ENCODE data around the gene COL5A1. TPM values are rescaled to one million over a fixed set of nuclear protein-coding genes. Genes with fewer than 3 reads are reported as not detected.
A peak's percentile ranks its signal among the peaks of the same experiment; 100 is the strongest.

The COL5A1 gene
- total RNA-seq, 1 experiment from 2014 or later, result 9.5 TPM

DNA sequence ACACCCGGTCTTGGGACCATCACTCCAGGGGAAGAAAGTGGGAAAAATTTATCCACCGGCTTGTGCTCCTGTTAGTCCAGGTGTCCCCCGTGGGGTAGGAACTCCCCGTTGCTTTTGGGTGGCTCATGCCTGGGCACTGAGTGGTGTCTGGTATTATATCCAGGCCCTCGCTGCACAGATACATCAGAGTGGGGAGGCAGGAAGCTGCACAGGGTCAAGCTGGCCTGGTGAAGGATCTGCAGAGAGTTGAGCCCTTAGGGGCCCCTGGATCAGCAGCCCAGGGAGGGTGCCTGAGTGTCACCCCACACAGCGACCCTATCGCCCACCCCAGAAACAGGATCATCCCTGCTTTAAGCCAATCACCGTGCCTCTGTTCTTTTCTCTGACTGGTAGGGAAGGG lies 24.4 kb upstream of the COL5A1 start:
- Histone ChIP-seq H3K79me2 (ENCODE audit: insufficient read depth, low read length) (no peaks in the 10 kb centered on the region), H3K9me3 (ENCODE audit: control insufficient read depth, low read depth, low read length) (no peaks in the 10 kb centered on the region), H2BK12ac (ENCODE audit: insufficient read length, low read depth, low read length) (no peak overlapping the region), H3K23me2 (ENCODE audit: insufficient read length, low read depth, low read length, poor library complexity, severe bottlenecking) (peaks cover 3% of the 10 kb centered on the region), H3K23ac (ENCODE audit: insufficient read length, low read depth, low read length) (no peak overlapping the region), H3K14ac (ENCODE audit: insufficient read depth, low read length) (no peak overlapping the region), H4K20me1 (ENCODE audit: control insufficient read depth, insufficient read depth, insufficient read length) (no peaks in the 10 kb centered on the region), H3K4me2 (ENCODE audit: insufficient read depth, insufficient read length, low read length) (no peak overlapping the region), H3K18ac (ENCODE audit: insufficient read length, low read depth, low read length) (no peak overlapping the region), H3K27ac (ENCODE audit: insufficient read length, low read depth, low read length) (no peak overlapping the region), H2BK20ac (ENCODE audit: low read depth, low read length, poor library complexity, severe bottlenecking) (no peak overlapping the region), H2BK15ac (ENCODE audit: low read depth, low read length) (no peak overlapping the region), H3T11ph (ENCODE audit: low read length) (no peak overlapping the region), H2BK5ac (ENCODE audit: insufficient read length, low read length) (no peak overlapping the region), H4K5ac (ENCODE audit: insufficient read length, low read depth, low read length) (no peak overlapping the region), H3K4me1 (ENCODE audit: insufficient read depth, low read length) (no peaks in the 10 kb centered on the region; the same call in 1 of the 2 replicates), H4K91ac (ENCODE audit: insufficient read length, low read depth, low read length) (no peak overlapping the region), H3K4ac (ENCODE audit: low read depth, low read length) (no peak overlapping the region), H3K56ac (ENCODE audit: insufficient read length, low read depth, low read length) (no peak overlapping the region), H2AK5ac (ENCODE audit: insufficient read length, low read length) (no peak overlapping the region), H2AFZ (ENCODE audit: low read length) (no peak overlapping the region), H3K9ac (ENCODE audit: extremely low read depth, insufficient read length, low read length) (no peak overlapping the region), H3K79me1 (ENCODE audit: insufficient read depth, low read depth, low read length, poor library complexity, severe bottlenecking) (no peaks in the 10 kb centered on the region), H2BK120ac (ENCODE audit: low read depth, low read length, poor library complexity, severe bottlenecking) (no peak overlapping the region), H3K27me3 (ENCODE audit: insufficient read depth, low read length) (no peaks in the 10 kb centered on the region), H4K8ac (replicated peaks; ENCODE audit: insufficient read length, low read depth, low read length) (no peak overlapping the region)
- peaks cover 7 to 13% of the 10 kb centered on the region in 2 experiments; a peak in 3 of 4 replicates for H3K4me1 Mint-ChIP-seq
- TF ChIP-seq, protein P1, sequence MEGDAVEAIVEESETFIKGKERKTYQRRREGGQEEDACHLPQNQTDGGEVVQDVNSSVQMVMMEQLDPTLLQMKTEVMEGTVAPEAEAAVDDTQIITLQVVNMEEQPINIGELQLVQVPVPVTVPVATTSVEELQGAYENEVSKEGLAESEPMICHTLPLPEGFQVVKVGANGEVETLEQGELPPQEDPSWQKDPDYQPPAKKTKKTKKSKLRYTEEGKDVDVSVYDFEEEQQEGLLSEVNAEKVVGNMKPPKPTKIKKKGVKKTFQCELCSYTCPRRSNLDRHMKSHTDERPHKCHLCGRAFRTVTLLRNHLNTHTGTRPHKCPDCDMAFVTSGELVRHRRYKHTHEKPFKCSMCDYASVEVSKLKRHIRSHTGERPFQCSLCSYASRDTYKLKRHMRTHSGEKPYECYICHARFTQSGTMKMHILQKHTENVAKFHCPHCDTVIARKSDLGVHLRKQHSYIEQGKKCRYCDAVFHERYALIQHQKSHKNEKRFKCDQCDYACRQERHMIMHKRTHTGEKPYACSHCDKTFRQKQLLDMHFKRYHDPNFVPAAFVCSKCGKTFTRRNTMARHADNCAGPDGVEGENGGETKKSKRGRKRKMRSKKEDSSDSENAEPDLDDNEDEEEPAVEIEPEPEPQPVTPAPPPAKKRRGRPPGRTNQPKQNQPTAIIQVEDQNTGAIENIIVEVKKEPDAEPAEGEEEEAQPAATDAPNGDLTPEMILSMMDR (conservative IDR thresholded peaks at IDR 0.05), result no peak
- no peak overlapping the region for H3K4me3 Mint-ChIP-seq
- WGBS (ENCODE audit: extremely low coverage, insufficient read length, low lambda C conversion rate), result no CpG with 5 or more reads among the region's 8 CpGs
- H3K36me3 Mint-ChIP-seq (ENCODE audit: insufficient read depth in 1 of 3, low read depth in 3 of 3), result peaks cover 3 to 8% (median 6%) of the 10 kb centered on the region in 3 experiments; a peak in 6 of 7 replicates
- peaks cover 34% of the 10 kb centered on the region in 2 experiments for H3K9me3 Mint-ChIP-seq
- DNase-seq, result peak; percentile 12
- peaks cover 5% of the 10 kb centered on the region for H3K27me3 Mint-ChIP-seq (ENCODE audit: low read depth)
- no peak overlapping the region for H3K27ac Mint-ChIP-seq
